Lower leg skin (tissue), 3 donors: Measurements from ENCODE around the gene BCL2.

Experiments used
- CTCF ChIP-seq, 3 donors: fragments of 450-650 bp; IDR thresholded peaks; one replicate each; pipeline ENCODE4 v1.5.1; 2016; ENCODE audit warnings: antibody characterized with exemption in 3 of 3, mild to moderate bottlenecking in 3 of 3, moderate library complexity in 2 of 3
- POLR2A ChIP-seq, 2 donors: fragments of 450-650 bp; IDR thresholded peaks; one replicate each; pipeline ENCODE4 v1.6.1; 2016 to 2017; ENCODE audit warnings: antibody characterized with exemption in 2 of 2, mild to moderate bottlenecking in 1 of 2, moderate library complexity in 1 of 2

GRCh38 chr18:63320123-63320974 is 780 bp upstream of the BCL2 start:
- no peak for TF ChIP-seq CTCF (IDR thresholded peaks at IDR 0.05)
- no peak for TF ChIP-seq POLR2A (IDR thresholded peaks at IDR 0.05)
